ENCODE measurements around the gene LCNL1.

GRCh38 chr9:136942112-136942880, 40.5 kb upstream of the LCNL1 start:
- TF ChIP-seq EZH2 (IDR thresholded peaks at IDR 0.05; ENCODE audit: borderline replicate concordance) (no peak), CTCF (IDR thresholded peaks at IDR 0.05; ENCODE audit: poor library complexity) (no peak), EZH2phosphoT487 (IDR thresholded peaks at IDR 0.05; ENCODE audit: low read depth, severe bottlenecking, unreplicated experiment) (no peak)

Data from hepatocyte (in vitro differentiated cells).